Sigmoid colon (tissue), 3 donors: ENCODE measurements around the gene PLG.

Source experiments
- POLR2A ChIP-seq, 2 donors: fragments of 450-650 bp; IDR thresholded peaks; one replicate each; pipeline ENCODE4 v1.6.1; 2016; ENCODE audit warnings: antibody characterized with exemption in 2 of 2, mild to moderate bottlenecking in 2 of 2, moderate library complexity in 2 of 2
- TF ChIP-seq, protein P1 (sequence below), 4 experiments: fragments of 450-650 bp in 3 of 4; fragments of 200-600 bp in 1 of 4; IDR thresholded peaks; one replicate each; pipeline ENCODE4 v1.5.1; 2016 to 2019; ENCODE audit warnings: antibody characterized with exemption in 4 of 4, mild to moderate bottlenecking in 3 of 4, moderate library complexity in 2 of 4

DNA sequence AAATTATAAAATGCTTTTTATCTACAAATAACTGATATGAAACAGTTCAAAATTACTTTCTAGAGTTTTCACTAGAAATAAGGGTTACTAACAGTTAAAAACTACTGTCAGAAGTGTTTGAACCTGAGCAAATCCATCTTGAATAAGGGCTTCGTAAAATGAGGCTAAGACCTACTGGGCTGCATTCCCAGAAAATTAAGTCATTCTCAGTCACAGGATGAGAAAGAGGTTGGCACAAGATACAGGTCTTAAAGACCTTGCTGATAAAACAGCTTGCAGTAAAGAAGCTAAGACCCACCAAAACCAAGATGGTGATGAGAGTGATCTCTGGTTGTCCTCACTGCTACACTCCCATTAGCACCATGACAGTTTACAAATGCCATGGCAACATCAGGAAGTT lies 93.7 kb downstream of the PLG start:
- TF ChIP-seq, protein P1, sequence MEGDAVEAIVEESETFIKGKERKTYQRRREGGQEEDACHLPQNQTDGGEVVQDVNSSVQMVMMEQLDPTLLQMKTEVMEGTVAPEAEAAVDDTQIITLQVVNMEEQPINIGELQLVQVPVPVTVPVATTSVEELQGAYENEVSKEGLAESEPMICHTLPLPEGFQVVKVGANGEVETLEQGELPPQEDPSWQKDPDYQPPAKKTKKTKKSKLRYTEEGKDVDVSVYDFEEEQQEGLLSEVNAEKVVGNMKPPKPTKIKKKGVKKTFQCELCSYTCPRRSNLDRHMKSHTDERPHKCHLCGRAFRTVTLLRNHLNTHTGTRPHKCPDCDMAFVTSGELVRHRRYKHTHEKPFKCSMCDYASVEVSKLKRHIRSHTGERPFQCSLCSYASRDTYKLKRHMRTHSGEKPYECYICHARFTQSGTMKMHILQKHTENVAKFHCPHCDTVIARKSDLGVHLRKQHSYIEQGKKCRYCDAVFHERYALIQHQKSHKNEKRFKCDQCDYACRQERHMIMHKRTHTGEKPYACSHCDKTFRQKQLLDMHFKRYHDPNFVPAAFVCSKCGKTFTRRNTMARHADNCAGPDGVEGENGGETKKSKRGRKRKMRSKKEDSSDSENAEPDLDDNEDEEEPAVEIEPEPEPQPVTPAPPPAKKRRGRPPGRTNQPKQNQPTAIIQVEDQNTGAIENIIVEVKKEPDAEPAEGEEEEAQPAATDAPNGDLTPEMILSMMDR (IDR thresholded peaks at IDR 0.05): no peak
- no peak for TF ChIP-seq POLR2A (IDR thresholded peaks at IDR 0.05)
